Keratinocyte (primary cell): ENCODE data around the gene MARCHF10. TPM values are rescaled to one million over a fixed set of nuclear protein-coding genes. Genes with fewer than 3 reads are reported as not detected.
A peak's percentile ranks its signal among the peaks of the same experiment; 100 is the strongest.

Experiments used
- DNase-seq: peaks from one replicate; pipeline ENCODE4 v3.0.0-alpha.2; 2011; ENCODE audit warnings: low read depth, missing footprints, low spot score
- FAIRE-seq: peaks from 2 replicates; lab custom pipeline; 2011; peaks lifted over from hg19 to GRCh38; lab: Jason Lieb, UNC
- H2AFZ ChIP-seq: 2 replicates; pipeline ENCODE4 v1.6.0; 2012; ENCODE audit warnings: low read length, control low read depth, inconsistent platforms; ENCODE audit not compliant: control insufficient read depth
- H3K27ac ChIP-seq: 2 replicates; pipeline ENCODE4 v1.5.1; 2011; ENCODE audit warnings: low read length; ENCODE audit not compliant: control insufficient read depth, insufficient read depth
- H3K27me3 ChIP-seq: 3 replicates; pipeline ENCODE4 v1.6.0; 2011; ENCODE audit warnings: low read length; ENCODE audit not compliant: control insufficient read depth, insufficient read depth; ENCODE audit errors: extremely low read depth
- H3K36me3 ChIP-seq, 2 experiments: 2 replicates in 1 of 2; 3 replicates in 1 of 2; pipeline ENCODE4 v1.5.1; 2011; ENCODE audit warnings: low read length in 2 of 2, mild to moderate bottlenecking in 1 of 2; ENCODE audit not compliant: control insufficient read depth in 2 of 2, insufficient read depth in 2 of 2; ENCODE audit errors: extremely low read depth in 1 of 2
- H3K4me1 ChIP-seq: 3 replicates; pipeline ENCODE4 v1.5.1; 2011; ENCODE audit warnings: low read length; ENCODE audit not compliant: control insufficient read depth, insufficient read depth; ENCODE audit errors: extremely low read depth
- H3K4me2 ChIP-seq: 3 replicates; pipeline ENCODE4 v1.6.0; 2011; ENCODE audit warnings: low read depth, low read length; ENCODE audit not compliant: control insufficient read depth, insufficient read depth; ENCODE audit errors: extremely low read depth
- H3K4me3 ChIP-seq, 3 experiments: fragments of 200-600 bp in 1 of 3; sonication (generic) in 1 of 3; 2 replicates in 2 of 3; 3 replicates in 1 of 3; pipeline ENCODE4 v1.5.1; 2011 to 2016; ENCODE audit warnings: low read length in 3 of 3, mild to moderate bottlenecking in 3 of 3, control low read depth in 2 of 3, inconsistent platforms in 1 of 3, low read depth in 1 of 3, mixed read lengths in 1 of 3, mixed run types in 1 of 3, moderate library complexity in 1 of 3; ENCODE audit not compliant: control insufficient read depth in 2 of 3, insufficient read depth in 2 of 3; ENCODE audit errors: extremely low read depth in 1 of 3
- H3K79me2 ChIP-seq: 2 replicates; pipeline ENCODE4 v1.6.0; 2012; ENCODE audit warnings: low read length; ENCODE audit not compliant: control insufficient read depth, insufficient read depth
- H3K9ac ChIP-seq: 3 replicates; pipeline ENCODE4 v1.6.0; 2011; ENCODE audit warnings: low read length; ENCODE audit not compliant: control insufficient read depth, insufficient read depth; ENCODE audit errors: extremely low read depth
- H3K9me1 ChIP-seq: 3 replicates; pipeline ENCODE4 v1.6.0; 2011; ENCODE audit warnings: low read length; ENCODE audit not compliant: control insufficient read depth, insufficient read depth; ENCODE audit errors: extremely low read depth
- H3K9me3 ChIP-seq: 2 replicates; pipeline ENCODE4 v1.5.1; 2012; ENCODE audit warnings: low read depth, low read length; ENCODE audit not compliant: control insufficient read depth
- H4K20me1 ChIP-seq: 3 replicates; pipeline ENCODE4 v1.6.0; 2011; ENCODE audit warnings: low read length; ENCODE audit not compliant: control insufficient read depth, insufficient read depth; ENCODE audit errors: extremely low read depth
- EZH2 ChIP-seq: IDR thresholded peaks from one replicate; pipeline ENCODE4 v1.6.1; 2012; ENCODE audit warnings: inconsistent platforms, mild to moderate bottlenecking, low read length, moderate library complexity
- dilution Hi-C: fragments of 300-500 bp; cut with MboI; formaldehyde crosslinking; loops from one replicate; pipeline ENCODE4 v1.7.0; 2020; ENCODE audit warnings: low sequenced_read_pairs; ENCODE audit not compliant: extremely low pct_ligation_motif_present
- polyA plus RNA-seq, 5 experiments: library from polyadenylated mRNA; depleted of rRNA in 3 of 5; stranded (reverse) in 3 of 5; stranded (forward) in 1 of 5; unstranded in 1 of 5; fragments of >200 nt; gene quantifications; 1 replicate in 1 of 5; 2 replicates in 3 of 5; 3 replicates in 1 of 5; pipeline versions ENCODE4 v1.2.1 to v1.2.3, GENCODE V29; 2011 to 2012; ENCODE audit warnings: missing spikeins in 2 of 5, low read depth in 1 of 5, low replicate concordance in 1 of 5
- TF ChIP-seq, protein P1 (sequence below), 3 experiments: IDR thresholded peaks in 1 of 3; conservative IDR thresholded peaks in 1 of 3; optimal IDR thresholded peaks in 1 of 3; 2 replicates in 2 of 3; 3 replicates in 1 of 3; pipeline versions ENCODE3 to v1.5.1; 2011; ENCODE audit warnings: low read length in 3 of 3, mild to moderate bottlenecking in 3 of 3, moderate library complexity in 2 of 3, control low read depth in 1 of 3, inconsistent platforms in 1 of 3; ENCODE audit not compliant: insufficient read depth in 2 of 3; ENCODE audit errors: extremely low read depth in 1 of 3

The MARCHF10 gene
- polyA plus RNA-seq, 1 donor (not counting 4 experiments of a cell fraction or from before 2014, with no cell fraction given), result not detected

DNA sequence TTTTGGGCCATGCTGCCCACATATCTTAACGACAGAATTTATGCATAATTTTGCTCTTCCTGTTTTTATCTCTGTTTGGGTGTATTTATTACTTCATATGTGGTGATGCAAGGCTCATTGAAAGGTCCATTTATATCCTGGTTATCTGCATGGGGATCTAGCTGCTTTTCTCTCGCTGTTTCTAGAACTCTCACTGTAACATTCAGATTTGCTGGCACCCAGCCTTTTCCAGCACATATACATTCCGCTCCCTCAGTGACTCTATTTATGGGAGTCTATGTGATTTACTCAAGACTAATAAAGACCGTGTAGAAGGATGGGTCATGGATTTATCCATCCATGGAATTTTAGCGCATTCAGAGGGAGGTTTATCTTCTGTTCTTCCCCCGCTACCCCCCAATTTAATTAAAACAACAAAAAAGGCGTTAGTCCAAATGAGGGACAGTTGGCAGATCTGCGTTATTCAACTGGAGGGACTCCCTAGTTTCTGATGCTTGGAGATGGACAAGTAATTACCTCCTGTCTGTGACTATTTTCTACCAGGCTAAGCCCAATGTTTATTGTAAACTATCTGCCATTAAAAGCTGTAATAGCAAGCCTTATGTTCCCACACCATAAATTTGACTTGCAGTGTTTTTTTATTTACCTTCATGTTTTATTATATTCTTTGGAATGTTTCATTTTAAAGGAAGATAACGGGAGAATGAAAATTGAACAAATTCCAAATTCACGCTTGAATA is 19.8 kb upstream of the MARCHF10 start:
- Histone ChIP-seq H3K79me2 (no peaks in the 10 kb centered on the region), H3K4me1 (peaks cover 33% of the 10 kb centered on the region), H3K36me3 (no peaks in the 10 kb centered on the region), H2AFZ (peak overlapping the region; percentile 66), H3K27ac (no peak overlapping the region), H4K20me1 (no peaks in the 10 kb centered on the region), H3K4me2 (peak overlapping the region; percentile 59), H3K9ac (no peak overlapping the region), H3K4me3 (no peak overlapping the region), H3K9me3 (no peaks in the 10 kb centered on the region), H3K27me3 (no peaks in the 10 kb centered on the region), H3K9me1 (no peaks in the 10 kb centered on the region)
- no peak for FAIRE-seq
- no peak for DNase-seq
- dilution Hi-C loops, result no loop called here
- TF ChIP-seq EZH2, result no peak
- TF ChIP-seq, protein P1, sequence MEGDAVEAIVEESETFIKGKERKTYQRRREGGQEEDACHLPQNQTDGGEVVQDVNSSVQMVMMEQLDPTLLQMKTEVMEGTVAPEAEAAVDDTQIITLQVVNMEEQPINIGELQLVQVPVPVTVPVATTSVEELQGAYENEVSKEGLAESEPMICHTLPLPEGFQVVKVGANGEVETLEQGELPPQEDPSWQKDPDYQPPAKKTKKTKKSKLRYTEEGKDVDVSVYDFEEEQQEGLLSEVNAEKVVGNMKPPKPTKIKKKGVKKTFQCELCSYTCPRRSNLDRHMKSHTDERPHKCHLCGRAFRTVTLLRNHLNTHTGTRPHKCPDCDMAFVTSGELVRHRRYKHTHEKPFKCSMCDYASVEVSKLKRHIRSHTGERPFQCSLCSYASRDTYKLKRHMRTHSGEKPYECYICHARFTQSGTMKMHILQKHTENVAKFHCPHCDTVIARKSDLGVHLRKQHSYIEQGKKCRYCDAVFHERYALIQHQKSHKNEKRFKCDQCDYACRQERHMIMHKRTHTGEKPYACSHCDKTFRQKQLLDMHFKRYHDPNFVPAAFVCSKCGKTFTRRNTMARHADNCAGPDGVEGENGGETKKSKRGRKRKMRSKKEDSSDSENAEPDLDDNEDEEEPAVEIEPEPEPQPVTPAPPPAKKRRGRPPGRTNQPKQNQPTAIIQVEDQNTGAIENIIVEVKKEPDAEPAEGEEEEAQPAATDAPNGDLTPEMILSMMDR (optimal IDR thresholded peaks at IDR 0.05 in 1 of 3, IDR thresholded peaks at IDR 0.05 in 1 of 3, conservative IDR thresholded peaks at IDR 0.05 in 1 of 3; ENCODE audit: extremely low read depth in 1 of 3, insufficient read depth in 2 of 3, low read length in 3 of 3), result no peak

DNA sequence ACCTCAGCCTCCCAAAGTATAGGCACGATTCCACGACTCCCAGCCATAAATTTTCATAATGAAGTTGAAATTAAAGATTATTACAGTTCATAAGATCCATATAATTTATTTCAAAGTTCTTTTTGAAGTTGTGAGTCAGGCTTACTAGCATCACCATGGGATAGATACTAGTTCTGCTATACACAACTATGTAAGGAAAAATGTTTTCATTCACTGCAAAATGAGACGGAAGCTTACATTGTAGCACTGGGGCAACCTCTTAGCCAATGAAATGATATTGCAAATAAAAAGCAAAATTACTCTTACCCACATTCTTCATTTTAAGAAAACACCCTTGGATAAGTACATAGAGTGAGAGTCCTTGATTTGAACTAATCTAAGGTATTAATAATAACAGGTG is 18.8 kb upstream of the MARCHF10 start:
- no peak overlapping the region for H3K27ac ChIP-seq
- no peak for FAIRE-seq

More for the DNA sequence above, 18.8 kb upstream of the MARCHF10 start:
- Histone ChIP-seq H3K4me2 (no peak overlapping the region), H4K20me1 (no peaks in the 10 kb centered on the region), H3K9ac (no peak overlapping the region), H3K36me3 (no peaks in the 10 kb centered on the region), H3K27me3 (no peaks in the 10 kb centered on the region), H3K79me2 (no peaks in the 10 kb centered on the region), H3K9me3 (no peaks in the 10 kb centered on the region), H2AFZ (peak overlapping the region; percentile 66), H3K4me1 (peaks cover 41% of the 10 kb centered on the region), H3K4me3 (no peak overlapping the region), H3K9me1 (no peaks in the 10 kb centered on the region)
- TF ChIP-seq, protein P1 (optimal IDR thresholded peaks at IDR 0.05 in 1 of 3, IDR thresholded peaks at IDR 0.05 in 1 of 3, conservative IDR thresholded peaks at IDR 0.05 in 1 of 3; ENCODE audit: extremely low read depth in 1 of 3, insufficient read depth in 2 of 3, low read length in 3 of 3), result no peak
- no peak for TF ChIP-seq EZH2
- DNase-seq, result no peak
- dilution Hi-C loops, result no loop called here
